ELR (cell line): ENCODE results near the gene NAA16.
"Not testable (repeated sequence)": the region's sequence is repeated elsewhere in the genome, so short reads cannot be mapped to it uniquely, and the experiment has no call there.

ENCODE experiments used
- DNase-seq: peaks from one replicate; pipeline ENCODE4 v3.0.0-alpha.2; 2015; ENCODE audit warnings: low read depth

NAA16 gene

DNA sequence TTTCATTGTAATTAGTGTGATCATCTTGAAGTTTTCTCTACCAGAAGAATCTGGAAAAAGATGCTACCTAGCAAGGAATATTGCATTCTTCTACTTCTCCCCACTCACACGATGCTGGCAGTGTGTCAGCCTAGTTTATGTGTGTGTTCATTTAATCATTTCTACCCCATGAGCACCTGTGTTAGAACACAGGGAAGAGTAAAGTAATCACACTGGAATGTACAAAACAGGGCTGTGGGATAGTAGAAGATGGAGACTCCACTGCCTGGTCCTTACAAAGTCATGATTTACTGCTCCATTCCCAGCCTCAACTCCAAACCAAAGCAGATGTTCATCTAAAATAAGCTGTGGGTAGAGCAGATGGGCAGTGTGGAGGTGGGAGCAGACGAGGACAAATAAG, 98.5 kb downstream of the NAA16 start:
- no peak for DNase-seq

DNA sequence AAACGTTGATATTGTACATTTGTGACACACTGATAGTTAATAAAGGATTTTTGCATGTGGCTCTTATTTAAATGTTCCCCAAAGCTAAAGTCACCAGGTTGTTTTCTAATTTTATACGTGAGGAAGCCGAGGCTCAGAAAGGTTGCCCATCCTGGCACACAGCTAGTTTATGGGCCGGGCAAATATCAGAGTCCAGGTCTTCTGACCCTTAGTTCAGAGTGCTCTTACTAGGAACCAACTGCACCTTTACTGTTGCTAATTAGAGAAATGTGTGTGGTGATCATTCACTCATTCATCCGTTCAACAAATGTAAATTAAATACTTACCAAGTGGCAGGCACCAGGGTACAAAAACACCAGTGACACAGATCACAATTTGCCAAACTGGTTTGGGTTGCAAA, 100.0 kb downstream of the NAA16 start:
- no peak for DNase-seq

DNA sequence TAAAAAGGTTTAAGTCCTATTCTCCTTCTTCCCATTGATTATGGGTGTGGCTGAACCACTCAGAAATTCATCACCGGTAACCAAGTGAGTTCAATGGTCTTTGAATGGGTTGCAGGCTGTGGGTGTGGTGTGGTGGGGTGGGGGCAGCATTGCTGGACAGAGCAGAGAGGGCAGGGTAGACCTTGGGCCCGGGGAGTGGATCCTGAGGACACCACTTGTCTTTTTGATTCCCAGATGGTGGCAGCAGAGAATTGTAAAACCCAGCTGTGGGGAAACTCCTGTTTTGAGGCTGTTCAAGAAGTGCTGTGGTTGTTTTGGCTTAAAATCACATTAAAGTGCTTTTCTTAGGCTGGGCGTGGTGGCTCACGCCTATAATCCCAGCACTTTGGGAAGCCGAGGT, 100.5 kb downstream of the NAA16 start:
- DNase-seq = peak; percentile 60

DNA sequence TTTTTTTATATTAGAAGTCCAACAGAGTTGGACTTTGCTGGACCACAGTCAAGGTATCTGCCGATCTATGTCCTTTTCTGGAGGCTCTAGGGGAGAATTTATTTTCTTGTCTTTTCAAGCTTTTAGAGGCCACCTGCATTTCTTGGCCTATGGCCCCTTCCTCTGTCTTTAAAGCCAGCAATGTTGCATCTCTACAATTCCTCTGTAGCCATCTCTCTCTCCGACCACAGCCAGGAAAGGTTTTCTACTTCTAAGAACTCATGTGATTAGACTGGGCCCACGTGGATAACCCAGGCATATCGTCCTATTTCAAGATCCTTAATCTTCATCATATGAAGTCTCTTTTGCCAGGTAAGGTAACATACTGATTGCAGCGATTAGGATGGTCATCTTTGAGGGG, 102.8 kb downstream of the NAA16 start:
- DNase-seq = no peak

DNA sequence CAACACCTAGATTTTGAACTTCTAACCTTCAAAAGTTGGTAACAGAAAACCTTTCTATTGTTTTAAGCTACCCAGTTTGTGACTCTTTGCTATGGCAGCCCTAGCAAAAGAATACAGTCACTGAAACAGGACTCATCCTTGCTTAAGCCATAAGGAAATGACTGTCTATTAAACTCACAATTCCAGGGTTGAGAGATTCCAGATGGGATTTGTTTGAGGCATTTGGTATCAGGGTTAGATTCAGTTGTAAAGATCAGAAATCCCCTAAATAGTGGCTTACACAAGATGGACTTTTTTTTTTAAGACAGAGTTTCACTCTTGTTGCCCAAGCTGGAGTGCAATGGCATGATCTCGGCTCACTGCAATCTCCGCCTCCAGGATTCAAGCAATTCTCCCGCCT, 105.2 kb downstream of the NAA16 start:
- no peak for DNase-seq

DNA sequence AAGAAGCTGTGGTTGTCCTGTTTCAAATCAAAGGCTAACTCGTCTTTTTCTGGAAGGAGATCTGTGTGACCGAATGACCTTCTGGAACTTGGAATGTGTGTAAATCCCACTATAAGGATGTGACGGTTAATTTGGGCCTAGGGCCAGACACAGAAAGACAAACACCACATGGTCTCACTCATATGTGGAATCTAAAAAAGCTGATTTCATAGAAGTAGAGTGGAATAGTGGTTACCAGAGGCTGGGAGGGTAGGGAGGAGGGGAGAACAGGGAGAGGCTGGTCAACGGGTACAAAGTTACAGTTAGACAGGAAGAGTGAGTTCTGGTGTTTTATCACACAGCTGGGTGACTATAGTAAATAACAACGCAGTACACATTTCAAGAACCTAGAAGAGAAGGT, 107.0 kb downstream of the NAA16 start:
- peak; percentile 13 for DNase-seq

DNA sequence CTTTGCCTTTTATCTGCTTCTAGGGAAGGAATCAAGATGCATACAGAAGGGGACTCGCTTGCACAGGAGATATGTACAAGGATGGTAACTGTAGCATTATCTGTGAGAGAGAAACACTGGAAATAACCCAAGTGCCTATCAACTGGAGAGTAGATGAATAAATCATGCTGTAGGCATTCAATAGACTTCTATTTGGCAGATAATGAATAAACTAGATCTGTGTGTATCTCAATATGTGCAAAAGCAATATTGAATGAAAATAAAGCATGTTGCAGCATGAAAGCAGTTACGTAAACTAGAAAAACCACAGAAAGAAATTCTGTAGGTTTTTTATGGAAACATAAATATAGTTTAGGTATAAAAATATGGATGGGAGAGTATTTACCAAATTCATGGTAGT, 107.7 kb downstream of the NAA16 start:
- no peak for DNase-seq

DNA sequence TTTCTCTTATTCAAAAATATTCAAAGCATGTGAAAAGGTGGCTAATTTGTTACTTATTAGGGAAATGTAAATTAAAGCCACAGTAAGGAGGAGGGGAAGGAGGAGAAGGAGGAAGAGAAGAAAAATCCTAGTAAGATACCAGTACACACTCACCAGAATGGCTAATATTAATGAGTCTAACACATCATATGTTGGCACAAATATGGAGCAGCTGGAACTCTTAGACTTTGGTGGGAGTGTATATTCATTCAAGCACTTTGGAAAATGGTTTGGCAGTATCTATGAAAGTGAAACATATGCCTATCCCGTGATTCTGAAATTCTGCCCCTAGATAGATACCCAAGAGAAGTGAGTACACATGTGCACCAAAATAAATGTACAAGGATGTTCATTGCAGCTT, 108.1 kb downstream of the NAA16 start:
- DNase-seq = no peak

DNA sequence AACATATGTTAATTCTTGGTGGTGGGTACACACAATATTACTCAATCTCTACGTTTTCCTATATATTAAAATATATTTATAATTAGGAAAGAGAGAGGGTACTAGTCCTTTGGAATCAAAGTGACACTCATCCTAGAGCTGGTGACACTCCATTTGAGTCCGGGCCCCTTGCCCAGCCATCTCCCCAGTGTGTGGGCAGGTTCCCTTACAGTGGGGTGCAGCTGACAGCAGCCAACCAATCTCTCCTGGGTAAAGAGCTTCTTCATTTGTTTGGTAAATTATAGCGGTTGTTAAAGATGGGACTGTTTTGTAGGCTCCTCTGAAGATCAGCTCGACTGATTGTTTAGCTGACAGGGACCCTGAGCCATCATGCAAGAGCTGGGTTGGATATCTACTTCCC, 109.1 kb downstream of the NAA16 start:
- no peak for DNase-seq

DNA sequence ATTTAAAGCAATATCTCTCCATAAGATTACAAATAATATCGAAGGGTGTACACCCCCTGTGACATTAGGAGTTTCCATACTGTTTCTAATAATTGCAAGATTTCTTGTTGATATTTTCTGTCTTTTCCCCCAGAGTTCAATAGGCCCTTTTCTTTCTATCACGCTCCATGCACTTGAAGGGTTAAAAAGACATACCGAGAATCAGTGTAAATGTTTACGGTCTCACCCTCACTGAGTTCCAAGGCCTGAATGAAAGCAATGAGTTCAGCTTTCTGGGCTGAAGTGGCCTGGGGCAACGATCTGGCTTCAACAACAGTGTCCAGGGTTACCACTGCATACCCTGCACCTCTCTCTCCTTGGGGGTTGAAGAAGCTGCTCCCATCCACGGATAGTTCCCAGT, 110.3 kb downstream of the NAA16 start:
- DNase-seq = not testable (repeated sequence)

DNA sequence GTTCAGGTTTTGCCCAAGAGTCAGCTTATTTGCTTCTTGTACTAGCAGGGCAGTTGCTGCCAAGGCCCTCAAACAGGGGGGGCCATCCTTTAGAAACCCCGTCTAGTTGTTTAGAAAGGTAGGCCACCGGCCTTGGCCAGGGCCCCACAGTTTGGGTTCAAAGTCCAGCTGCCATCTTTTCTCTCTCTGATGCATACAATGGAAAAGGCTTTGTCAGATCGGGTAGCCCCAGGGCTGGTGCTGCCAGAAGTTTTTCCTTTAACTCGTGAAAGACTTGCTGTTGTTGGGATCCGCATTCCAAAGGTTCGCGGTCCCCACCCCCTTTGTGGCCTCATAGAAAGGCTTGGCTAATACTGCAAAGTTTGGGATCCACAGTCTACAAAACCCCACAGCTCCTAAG, 110.9 kb downstream of the NAA16 start:
- not testable (repeated sequence) for DNase-seq

DNA sequence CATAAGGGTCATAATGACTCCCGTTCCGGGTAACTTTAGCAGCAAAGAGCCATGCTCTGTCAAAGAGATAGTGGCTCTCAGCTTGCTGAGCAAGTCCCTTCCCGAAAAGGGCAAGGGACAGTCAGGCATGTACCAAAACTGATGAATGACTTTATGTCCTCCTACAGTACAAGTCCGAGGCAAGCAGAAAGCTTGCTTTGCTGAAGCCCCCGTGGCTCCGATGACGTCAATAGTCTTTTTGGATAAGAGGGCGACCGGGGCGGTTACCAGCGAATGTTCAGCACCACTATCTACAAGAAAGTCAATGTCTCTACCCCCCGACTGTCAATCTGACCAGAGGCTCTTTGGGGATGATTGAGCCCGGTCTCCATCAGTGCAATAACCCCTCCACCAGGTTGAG, 112.2 kb downstream of the NAA16 start:
- not testable (repeated sequence) for DNase-seq

DNA sequence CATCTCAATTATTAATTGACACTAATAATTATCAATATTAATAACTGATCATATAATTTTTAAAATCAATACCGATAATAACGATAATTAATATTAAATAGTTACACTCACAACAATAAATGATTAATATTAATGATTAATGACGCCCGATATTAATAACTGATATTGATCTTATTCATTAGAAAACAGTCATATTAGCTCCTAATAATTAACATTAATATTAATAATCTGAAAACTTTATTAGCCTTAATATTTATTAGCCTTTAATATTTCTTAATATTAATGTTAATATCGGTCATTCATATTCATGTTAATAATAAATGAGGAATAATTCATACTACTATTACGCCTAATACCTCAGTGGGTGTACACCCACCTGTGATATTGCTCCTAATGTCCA, 113.6 kb downstream of the NAA16 start:
- not testable (repeated sequence) for DNase-seq

DNA sequence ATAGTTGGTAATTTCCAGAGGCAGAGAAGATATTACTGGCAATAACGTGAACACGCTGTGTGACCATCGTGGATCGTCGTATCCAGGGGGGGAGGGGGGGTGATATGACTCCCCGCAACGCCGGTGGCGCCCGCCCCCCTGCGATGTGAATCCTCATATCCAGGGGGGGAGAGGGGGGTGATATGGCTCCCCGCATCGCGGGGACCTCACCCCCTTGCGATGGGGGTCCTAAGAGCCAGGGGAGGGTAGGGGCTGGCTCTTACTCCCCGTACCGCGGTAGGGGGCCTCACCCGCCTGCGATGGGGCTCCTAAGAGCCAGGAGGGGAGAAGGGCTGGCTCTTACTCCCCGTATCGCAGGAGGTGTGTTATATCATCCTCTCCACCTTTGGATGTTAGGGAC, 115.0 kb downstream of the NAA16 start:
- DNase-seq = no peak
